Activated CD4-positive, CD25-positive, alpha-beta regulatory T cell (primary cell): ENCODE data around the gene BCL7B.
"Not testable (repeated sequence)": the region's sequence is repeated elsewhere in the genome, so short reads cannot be mapped to it uniquely, and the experiment has no call there.

Experiments used
- DNase-seq, 4 experiments: peaks; one replicate each; lab custom pipeline; 2025; lab: John Stamatoyannopoulos, UW

The BCL7B gene

GRCh38 chr7:73557397-73558257, at the start of gene BCL7B:
BCL7B (minus strand) TSS chr7:73557690; CDS start chr7:73557578, 112 bp downstream.
- DNase-seq = peak; percentile 51 to 69 (median 58)

GRCh38 chr7:73605601-73606220, 48.2 kb upstream of the BCL7B start:
- DNase-seq = no peak

DNA sequence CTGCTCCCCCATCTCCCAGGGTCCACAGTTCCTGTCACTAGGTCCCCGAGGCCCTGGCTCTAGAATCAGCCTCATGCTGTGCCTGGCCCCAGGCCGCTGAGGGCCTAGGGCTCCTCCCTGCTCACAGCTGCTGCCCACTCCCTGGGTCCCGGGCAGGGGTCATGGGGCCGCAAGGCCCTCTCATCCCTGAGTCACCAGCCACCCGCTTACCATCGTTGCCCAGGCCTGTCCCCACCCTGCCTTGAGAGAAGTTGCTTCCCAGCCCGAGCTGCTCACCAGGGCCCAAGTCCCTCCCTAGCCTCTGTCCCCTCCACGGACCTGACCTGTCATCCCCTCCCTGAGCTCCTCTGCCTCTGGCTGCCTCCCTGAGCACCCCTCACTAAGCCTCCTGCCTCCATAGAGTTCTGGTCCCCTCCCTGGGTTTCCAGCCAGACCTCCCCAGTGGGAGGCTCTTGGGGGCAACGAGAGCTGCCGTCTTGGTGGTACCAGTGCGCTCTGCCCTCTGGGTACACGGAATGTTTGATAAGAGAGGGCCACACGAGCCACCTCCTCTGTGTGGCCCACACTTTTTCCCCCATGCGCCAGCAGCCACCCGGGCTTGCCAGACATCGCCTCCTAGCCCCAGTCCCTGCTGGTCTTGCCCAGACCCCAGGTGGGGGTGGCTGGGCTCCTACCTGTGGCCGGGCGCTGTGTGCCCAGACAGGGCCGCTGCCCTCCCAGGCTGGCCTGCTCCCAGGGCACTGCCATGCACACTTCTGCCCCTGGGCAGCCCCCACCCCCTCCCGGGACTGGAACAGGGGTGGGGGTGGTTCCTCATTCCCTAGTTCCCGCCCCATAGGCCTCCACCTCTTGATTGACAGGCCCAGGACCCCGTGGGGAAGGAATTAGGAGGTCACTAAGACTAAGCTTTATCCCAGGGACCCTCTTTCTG, 45.5 kb upstream of the BCL7B start:
- DNase-seq = no peak

GRCh38 chr7:73599916-73600315, 42.4 kb upstream of the BCL7B start:
- DNase-seq = no peak

GRCh38 chr7:73599151-73599882, 41.8 kb upstream of the BCL7B start:
- DNase-seq = no peak

DNA sequence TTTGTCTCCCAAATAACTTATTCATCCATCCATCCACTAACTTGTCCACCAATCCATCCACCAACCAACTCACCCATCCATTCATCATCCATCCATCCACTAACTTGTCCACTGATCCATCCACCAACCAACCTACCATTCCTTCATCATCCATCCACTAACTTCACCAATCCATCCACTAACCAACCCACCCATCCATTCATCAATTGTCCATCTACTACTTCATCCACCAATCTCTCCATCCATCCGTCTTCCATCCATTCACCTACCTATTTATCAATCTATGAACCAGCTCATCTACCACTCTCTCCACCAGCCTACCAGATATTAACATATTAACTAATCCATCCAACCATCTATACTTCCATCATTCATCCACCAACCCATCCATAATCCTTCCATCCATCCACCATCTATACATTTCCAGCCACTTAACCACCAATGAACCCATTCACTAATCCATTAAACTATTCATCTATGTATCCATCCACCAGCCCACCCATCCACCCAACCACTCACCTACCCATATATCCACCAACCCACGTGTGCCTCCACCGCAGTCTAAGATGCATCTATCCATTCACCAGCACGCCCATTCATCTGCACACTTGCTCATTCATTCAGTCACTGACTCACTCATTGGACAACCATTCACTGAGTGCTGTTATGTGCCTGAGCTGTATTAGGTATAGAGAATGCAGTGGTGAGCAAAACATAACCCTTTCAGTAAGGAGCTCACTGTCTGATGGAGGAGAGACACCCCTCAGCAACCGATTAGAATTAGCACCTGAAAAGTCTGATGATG, 40.7 kb upstream of the BCL7B start:
- DNase-seq = no peak

- DNase-seq = no peak
Observed at GRCh38 chr7:73596191-73597065, 38.9 kb upstream of the BCL7B start.

DNA sequence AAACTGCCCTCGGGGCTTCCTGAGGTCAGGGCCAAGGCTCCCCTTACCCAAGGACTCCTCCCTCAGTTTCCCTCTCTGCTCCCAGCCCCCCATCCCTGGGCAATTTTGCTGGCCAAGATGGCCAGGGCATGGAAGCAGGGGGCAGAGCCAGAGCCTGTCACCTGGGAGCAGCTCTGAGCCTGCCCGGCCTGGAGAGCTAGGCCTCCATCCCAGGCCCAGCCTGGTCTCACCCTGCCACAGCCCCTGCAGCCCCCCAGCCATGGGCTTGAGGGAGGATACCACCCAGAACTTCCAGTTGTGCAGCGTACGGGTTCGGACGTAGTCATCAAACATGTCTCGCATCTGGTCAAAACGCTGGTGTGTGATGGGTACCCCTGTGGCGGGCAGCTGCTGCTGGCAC, 37.9 kb upstream of the BCL7B start:
- DNase-seq = no peak

DNA sequence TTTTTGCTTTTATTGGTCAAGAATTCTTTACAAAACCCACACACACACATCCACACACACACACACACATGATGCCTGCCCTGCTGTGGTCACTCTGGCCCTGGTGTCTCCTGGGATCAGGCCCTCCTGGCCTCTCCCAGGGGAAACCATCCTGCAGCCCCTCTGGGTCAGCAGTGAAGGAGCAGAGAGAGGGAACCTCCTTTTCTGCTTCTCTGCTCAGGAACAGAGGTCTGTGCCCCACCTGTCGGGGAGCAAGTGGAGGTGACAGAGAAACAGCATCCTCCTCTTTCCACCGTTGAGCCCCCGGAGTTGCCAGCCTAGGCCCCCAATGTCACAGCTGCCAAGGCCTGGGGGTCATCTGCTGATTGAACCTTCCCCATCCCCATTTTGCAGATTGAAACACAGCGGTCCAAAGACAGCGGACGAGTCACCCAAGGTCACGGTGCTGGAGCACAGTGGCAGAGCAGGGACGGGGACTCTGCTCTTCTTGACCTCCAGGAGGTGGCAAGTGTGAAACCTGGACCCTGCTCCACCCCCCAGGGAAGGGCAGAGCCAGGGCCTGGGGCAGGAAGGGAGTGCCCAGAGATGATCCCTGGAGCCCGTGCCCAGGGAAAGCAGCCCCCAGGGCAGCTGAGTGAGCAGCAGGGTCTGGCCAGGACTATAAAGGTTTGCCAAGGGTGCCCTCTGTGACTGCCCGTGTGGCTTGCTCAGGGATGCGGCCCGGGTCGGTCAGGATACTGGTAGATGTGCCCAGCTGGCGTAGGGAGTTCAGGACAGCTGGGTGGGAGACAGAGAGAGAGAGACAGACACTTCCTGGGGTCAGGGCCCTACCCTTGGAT, 35.9 kb upstream of the BCL7B start:
- DNase-seq = no peak

- no peak for DNase-seq
Observed at GRCh38 chr7:73586911-73587310, 29.4 kb upstream of the BCL7B start.

DNA sequence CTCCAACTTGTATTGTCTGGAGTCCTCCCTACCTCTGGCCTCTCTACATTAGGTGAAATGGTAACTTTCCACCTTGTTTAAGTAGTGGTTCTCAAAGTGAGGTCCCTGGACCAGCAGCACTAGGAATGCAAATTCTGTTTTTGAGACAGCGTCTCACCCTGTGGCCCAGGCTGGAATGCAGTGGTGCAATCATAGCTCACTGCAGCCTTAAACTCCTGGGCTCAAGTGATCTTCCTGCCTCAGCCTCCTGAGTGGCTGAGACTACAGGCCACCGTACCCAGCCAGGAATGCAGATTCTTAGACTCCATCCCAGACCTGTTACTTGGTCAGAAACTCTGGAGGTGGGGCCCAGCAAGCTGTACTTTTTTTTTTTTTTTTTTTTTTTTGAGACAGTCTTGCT, 27.7 kb upstream of the BCL7B start:
- no peak for DNase-seq

DNA sequence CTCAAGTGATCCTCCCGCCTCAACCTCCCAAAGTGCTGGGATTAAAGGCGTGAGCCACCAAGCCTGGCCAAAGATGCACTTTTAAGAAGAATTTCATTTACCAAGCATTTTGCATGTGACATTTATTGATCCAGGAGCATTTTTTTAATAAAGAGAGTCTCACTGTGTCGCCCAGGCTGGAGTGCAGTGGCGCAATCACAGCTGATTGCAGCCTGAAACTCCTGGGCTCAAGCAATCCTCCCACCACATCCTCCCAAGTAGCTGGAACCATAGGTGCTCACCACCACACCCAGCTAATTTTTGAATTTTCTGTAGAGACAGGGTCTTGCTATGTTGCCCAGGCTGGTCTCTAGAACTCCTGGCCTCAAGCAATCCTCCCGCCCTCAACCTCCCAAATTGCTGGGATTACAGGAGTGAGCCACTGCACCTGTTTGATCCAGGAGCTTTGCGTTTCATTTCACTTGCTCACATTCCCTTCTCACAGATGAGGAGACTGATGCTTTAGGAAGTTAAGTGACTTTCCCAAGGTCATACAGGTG, 25.2 kb upstream of the BCL7B start:
- no peak for DNase-seq

DNA sequence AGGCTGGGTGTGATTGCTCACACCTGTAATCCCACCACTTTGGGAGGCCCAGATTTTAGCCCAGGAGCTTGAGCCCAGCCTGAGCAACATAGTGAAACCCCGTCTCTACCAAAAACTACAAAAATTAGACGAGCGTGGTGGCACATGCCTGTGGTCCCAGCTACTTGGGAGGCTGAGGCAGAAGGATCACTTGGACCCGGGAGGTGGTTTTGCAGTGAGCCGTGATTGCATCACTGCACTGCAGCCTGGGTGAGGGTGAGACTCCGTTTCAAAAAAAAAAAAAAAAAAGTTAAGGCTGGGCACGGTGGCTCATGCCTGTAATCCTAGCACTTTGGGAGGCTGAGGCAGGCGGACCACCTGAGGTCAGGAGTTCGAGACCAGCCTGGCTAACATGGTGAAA, 23.5 kb upstream of the BCL7B start:
- not testable (repeated sequence) for DNase-seq

DNA sequence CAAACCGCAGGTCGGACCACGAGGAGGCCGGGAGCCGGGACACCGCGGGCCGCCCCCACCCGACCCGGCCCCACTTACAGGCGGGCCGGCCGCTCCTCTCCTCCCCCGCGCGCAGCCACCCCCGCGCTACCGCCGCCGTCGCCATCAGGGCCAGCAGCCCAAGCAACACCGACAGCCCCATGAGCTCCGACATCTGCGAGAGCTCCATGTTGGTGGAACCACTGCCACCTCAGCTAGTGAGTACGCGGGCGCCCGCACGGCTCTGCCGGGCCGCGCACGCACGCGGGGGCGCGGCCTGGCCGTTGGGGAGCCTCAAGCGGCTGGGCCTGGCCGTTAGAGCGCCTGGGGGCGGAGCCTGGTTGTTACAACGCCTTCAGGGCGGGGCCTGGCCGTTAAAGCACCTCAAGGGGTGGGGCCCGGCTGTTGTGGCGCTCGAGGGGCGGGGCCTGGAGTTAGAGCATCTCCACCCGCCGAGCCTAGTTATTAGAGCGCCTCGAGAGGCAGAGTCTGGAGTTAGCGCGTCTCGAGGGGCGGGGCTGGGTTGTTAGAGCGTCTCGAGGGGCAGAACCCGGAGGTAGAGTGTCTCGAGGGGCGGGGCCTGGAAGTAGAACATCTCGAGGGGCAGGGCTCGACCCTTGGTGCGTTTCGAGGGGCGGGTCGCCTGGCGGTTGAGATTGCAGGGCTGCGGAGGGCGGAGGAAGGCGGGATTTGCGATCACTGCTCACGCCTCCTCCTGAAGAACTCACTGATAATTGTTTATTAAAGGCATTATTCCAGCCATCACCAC, 21.0 kb upstream of the BCL7B start, which contains the start of gene TBL2:
TBL2 (minus strand) TSS at position 238 of the 787 bp plus-strand sequence; CDS start at position 208, 30 bp downstream.
- DNase-seq = peak; percentile 100

DNA sequence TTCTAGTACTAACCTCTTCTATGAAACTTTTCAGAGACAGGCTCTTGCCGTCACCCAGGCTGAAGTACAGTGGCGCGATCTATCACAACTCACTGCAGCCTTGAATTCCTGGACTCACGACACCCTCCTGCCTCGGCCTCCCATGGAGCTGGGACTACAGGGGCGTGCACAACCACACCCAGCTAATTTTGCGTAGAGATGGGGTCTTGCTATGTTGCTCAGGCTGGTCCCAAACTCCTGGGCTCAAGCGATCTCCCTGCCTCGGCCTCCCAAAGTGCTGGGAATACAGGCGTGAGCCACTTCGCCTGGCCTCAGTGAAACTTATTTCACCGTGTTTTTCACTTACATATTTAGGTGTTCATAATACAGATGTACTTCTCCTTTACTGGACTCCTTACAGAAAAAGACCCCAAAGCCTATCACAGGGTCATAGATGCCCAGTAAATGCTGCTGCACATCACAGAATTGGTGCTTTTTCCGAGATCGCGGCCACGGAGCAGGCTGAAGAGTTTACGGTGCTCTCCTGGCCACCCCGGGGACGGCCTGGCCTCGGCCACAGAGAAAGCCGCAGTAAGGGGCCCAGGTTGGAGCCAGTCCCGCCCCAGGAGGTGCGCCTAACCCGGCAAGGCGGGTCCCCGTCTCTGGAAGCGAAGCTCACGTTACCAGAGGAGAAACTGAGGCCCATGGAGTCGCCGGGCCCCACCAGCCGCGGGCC, 20.3 kb upstream of the BCL7B start:
- peak in 1 of 4 experiments; percentile 32 for DNase-seq

DNA sequence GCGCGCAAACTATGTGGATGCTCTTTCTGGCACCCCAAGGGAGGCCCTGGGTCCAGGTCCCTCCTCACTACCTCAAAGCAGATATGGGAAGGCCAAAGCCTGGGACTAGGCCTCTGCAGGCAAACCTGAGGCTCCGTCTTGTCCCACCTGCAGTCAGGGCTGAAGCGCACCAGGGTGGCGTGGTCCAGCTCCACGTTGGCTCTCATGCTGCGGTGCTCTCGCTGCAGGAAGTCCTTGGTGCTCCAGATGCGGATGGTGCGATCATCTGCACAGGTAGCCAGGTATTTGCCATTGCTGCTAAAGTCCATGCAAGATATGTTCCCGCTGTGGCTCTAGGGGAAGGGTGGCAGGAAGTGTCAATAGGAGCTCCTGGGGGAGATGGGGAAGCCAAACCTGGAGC, 16.3 kb upstream of the BCL7B start:
- DNase-seq = no peak

GRCh38 chr7:73573276-73573675, 15.8 kb upstream of the BCL7B start:
- DNase-seq = no peak
